AG09309 (cell line): ENCODE results near the gene STON1.

Source experiments
- DNase-seq: peaks from one replicate; pipeline ENCODE4 v3.0.0-alpha.2; 2010; ENCODE audit warnings: low read depth
- H3K4me3 ChIP-seq: 2 replicates; pipeline ENCODE4 v1.5.1; 2011; ENCODE audit warnings: mild to moderate bottlenecking, low read depth, low read length, moderate library complexity; ENCODE audit not compliant: control insufficient read depth
- CTCF ChIP-seq: IDR thresholded peaks from 2 replicates; pipeline ENCODE4 v1.5.1; 2011; ENCODE audit warnings: mild to moderate bottlenecking, low read depth, low read length, inconsistent platforms; ENCODE audit not compliant: insufficient read depth, control insufficient read depth; ENCODE audit errors: missing control alignments

Gene STON1

GRCh38 chr2:48583961-48584360 is 54.0 kb downstream of the STON1 start:
- TF ChIP-seq CTCF = no peak
- no peak for DNase-seq
- no peak overlapping the region for H3K4me3 ChIP-seq

GRCh38 chr2:48584551-48584950 is 54.6 kb downstream of the STON1 start:
- no peak for DNase-seq
- H3K4me3 ChIP-seq = no peak overlapping the region
- TF ChIP-seq CTCF = no peak

- DNase-seq = no peak
- TF ChIP-seq CTCF = no peak
- no peak overlapping the region for H3K4me3 ChIP-seq
Measured at GRCh38 chr2:48586433-48586832, 56.5 kb downstream of the STON1 start.

GRCh38 chr2:48587560-48587959 is 57.6 kb downstream of the STON1 start:
- TF ChIP-seq CTCF = no peak
- no peak overlapping the region for H3K4me3 ChIP-seq
- no peak for DNase-seq

GRCh38 chr2:48587961-48588360 is 58.0 kb downstream of the STON1 start:
- TF ChIP-seq CTCF = no peak

GRCh38 chr2:48588745-48589144 is 58.8 kb downstream of the STON1 start:
- no peak for TF ChIP-seq CTCF
- DNase-seq = no peak

More at GRCh38 chr2:48587961-48588360, 58.0 kb downstream of the STON1 start:
- no peak for DNase-seq
- no peak overlapping the region for H3K4me3 ChIP-seq

More at GRCh38 chr2:48588745-48589144, 58.8 kb downstream of the STON1 start:
- H3K4me3 ChIP-seq = no peak overlapping the region
